ENCODE measurements around the gene KCTD5. TPM values are rescaled to one million over a fixed set of nuclear protein-coding genes. Genes with fewer than 3 reads are reported as not detected.

The KCTD5 gene
- total RNA-seq, 1 experiment from 2014 or later: 42.1 TPM

GRCh38 chr16:2705351-2705750, 23.0 kb downstream of the KCTD5 start:
- intact Hi-C loops (cut with micrococcal nuclease): no loop called here
- POLR2A ChIA-PET: no interaction called here
- no peak overlapping the region for H3K9ac ChIP-seq (ENCODE audit: low read length)

GRCh38 chr16:2706085-2706484, 23.8 kb downstream of the KCTD5 start:
- Histone ChIP-seq H3K9ac (ENCODE audit: low read length) (no peak overlapping the region), H3K27me3 (ENCODE audit: insufficient read depth, low read length) (no peaks in the 10 kb centered on the region), H3K4me1 (ENCODE audit: control insufficient read depth in 1 of 2, insufficient read depth in 2 of 2, low read length in 2 of 2) (no peaks in the 10 kb centered on the region), H3K4me3 (replicated peaks in 1 of 2; ENCODE audit: low read depth in 1 of 2, low read length in 2 of 2) (no peak overlapping the region), H2AFZ (ENCODE audit: low read depth, low read length, poor library complexity, severe bottlenecking) (no peak overlapping the region), H3K4me2 (ENCODE audit: low read length) (no peak overlapping the region), H3K27ac (ENCODE audit: low read depth, low read length) (no peak overlapping the region), H3K36me3 (ENCODE audit: control insufficient read depth in 1 of 2, insufficient read depth in 2 of 2, low read length in 2 of 2) (peaks cover 3 to 4% of the 10 kb centered on the region in 2 experiments; a peak in 2 of 4 replicates), H4K20me1 (ENCODE audit: insufficient read depth) (no peaks in the 10 kb centered on the region), H3K9me3 (ENCODE audit: control insufficient read depth in 1 of 2, insufficient read depth in 1 of 2, low read depth in 1 of 2, low read length in 2 of 2) (no peaks in the 10 kb centered on the region), H3K79me2 (ENCODE audit: insufficient read depth, low read length) (no peaks in the 10 kb centered on the region; the same call in 1 of the 2 replicates), H3K9me2 (ENCODE audit: insufficient read depth) (no peaks in the 10 kb centered on the region)
- CTCF ChIA-PET: interaction anchor here (0.5 kb wide), 1 partner anchor 16 kb away, joined by 3 read pairs; no protein-coding TSS in a partner anchor
- ATAC-seq (no peak), DNase-seq (ENCODE audit: low read depth, low spot score) (no peak)
- intact Hi-C loops (cut with micrococcal nuclease): no loop called here
- BruUV-seq (replicated peaks): no TSS peak
- RAD21 ChIA-PET (ENCODE audit: low non-redundant PET in 1 of 2, low total read pairs in 2 of 2, uncharacterized antibody in 2 of 2, unreplicated experiment in 2 of 2): no interaction called here
- POLR2A ChIA-PET: no interaction called here
- TF ChIP-seq POLR2AphosphoS5 (IDR thresholded peaks at IDR 0.05; ENCODE audit: low read depth, low read length) (no peak), CTCF (IDR thresholded peaks at IDR 0.05 in 2 of 3, conservative IDR thresholded peaks at IDR 0.05 in 1 of 3; ENCODE audit: borderline replicate concordance in 1 of 3, insufficient read depth in 1 of 3, low read depth in 2 of 3, low read length in 2 of 3) (no peak), ELF1 (IDR thresholded peaks at IDR 0.05; ENCODE audit: borderline replicate concordance, low read depth) (no peak), SIN3A (IDR thresholded peaks at IDR 0.05; ENCODE audit: low read depth) (no peak), REST (IDR thresholded peaks at IDR 0.05; ENCODE audit: low read depth) (no peak), POLR2A (IDR thresholded peaks at IDR 0.05; ENCODE audit: borderline replicate concordance, extremely low read depth, insufficient read depth, insufficient read length) (no peak), FOSL1 (IDR thresholded peaks at IDR 0.05; ENCODE audit: low read depth) (no peak), TCF7L2 (IDR thresholded peaks at IDR 0.05; ENCODE audit: borderline replicate concordance, extremely low read depth, insufficient read depth, insufficient read length) (no peak), EZH2 (IDR thresholded peaks at IDR 0.05) (no peak), SP1 (IDR thresholded peaks at IDR 0.05; ENCODE audit: low read depth) (no peak), RAD21 (IDR thresholded peaks at IDR 0.05; ENCODE audit: low read depth) (no peak), ZBTB33 (IDR thresholded peaks at IDR 0.05; ENCODE audit: extremely low read depth, insufficient replicate concordance, low read length) (no peak), SRF (IDR thresholded peaks at IDR 0.05; ENCODE audit: low read depth) (no peak)

More at GRCh38 chr16:2705351-2705750, 23.0 kb downstream of the KCTD5 start:
- DNase-seq (ENCODE audit: low read depth, low spot score) (no peak), ATAC-seq (no peak)
- Histone ChIP-seq H4K20me1 (ENCODE audit: insufficient read depth) (no peaks in the 10 kb centered on the region), H3K9me3 (ENCODE audit: control insufficient read depth in 1 of 2, insufficient read depth in 1 of 2, low read depth in 1 of 2, low read length in 2 of 2) (no peaks in the 10 kb centered on the region), H3K4me3 (replicated peaks in 1 of 2; ENCODE audit: low read depth in 1 of 2, low read length in 2 of 2) (no peak overlapping the region), H3K27me3 (ENCODE audit: insufficient read depth, low read length) (no peaks in the 10 kb centered on the region), H3K27ac (ENCODE audit: low read depth, low read length) (no peak overlapping the region), H3K9me2 (ENCODE audit: insufficient read depth) (no peaks in the 10 kb centered on the region), H3K4me2 (ENCODE audit: low read length) (no peak overlapping the region), H2AFZ (ENCODE audit: low read depth, low read length, poor library complexity, severe bottlenecking) (no peak overlapping the region), H3K36me3 (ENCODE audit: control insufficient read depth in 1 of 2, insufficient read depth in 2 of 2, low read length in 2 of 2) (peaks cover 3 to 5% of the 10 kb centered on the region in 2 experiments; a peak in 2 of 4 replicates), H3K4me1 (ENCODE audit: control insufficient read depth in 1 of 2, insufficient read depth in 2 of 2, low read length in 2 of 2) (no peaks in the 10 kb centered on the region), H3K79me2 (ENCODE audit: insufficient read depth, low read length) (no peaks in the 10 kb centered on the region; the same call in 1 of the 2 replicates)
- TF ChIP-seq SIN3A (IDR thresholded peaks at IDR 0.05; ENCODE audit: low read depth): no peak
- ChIA-PET CTCF (no interaction called here), RAD21 (ENCODE audit: low non-redundant PET in 1 of 2, low total read pairs in 2 of 2, uncharacterized antibody in 2 of 2, unreplicated experiment in 2 of 2) (no interaction called here)
- BruUV-seq (replicated peaks): no TSS peak
